GM21390 (cell line): ENCODE data around the gene HOXC11.

Experiments
- ATAC-seq: cut with Tn5 transposase; IDR thresholded peaks from one replicate; pipeline ENCODE4 v1.9.1; 2021; ENCODE audit not compliant: unreplicated experiment

HOXC11 gene

DNA sequence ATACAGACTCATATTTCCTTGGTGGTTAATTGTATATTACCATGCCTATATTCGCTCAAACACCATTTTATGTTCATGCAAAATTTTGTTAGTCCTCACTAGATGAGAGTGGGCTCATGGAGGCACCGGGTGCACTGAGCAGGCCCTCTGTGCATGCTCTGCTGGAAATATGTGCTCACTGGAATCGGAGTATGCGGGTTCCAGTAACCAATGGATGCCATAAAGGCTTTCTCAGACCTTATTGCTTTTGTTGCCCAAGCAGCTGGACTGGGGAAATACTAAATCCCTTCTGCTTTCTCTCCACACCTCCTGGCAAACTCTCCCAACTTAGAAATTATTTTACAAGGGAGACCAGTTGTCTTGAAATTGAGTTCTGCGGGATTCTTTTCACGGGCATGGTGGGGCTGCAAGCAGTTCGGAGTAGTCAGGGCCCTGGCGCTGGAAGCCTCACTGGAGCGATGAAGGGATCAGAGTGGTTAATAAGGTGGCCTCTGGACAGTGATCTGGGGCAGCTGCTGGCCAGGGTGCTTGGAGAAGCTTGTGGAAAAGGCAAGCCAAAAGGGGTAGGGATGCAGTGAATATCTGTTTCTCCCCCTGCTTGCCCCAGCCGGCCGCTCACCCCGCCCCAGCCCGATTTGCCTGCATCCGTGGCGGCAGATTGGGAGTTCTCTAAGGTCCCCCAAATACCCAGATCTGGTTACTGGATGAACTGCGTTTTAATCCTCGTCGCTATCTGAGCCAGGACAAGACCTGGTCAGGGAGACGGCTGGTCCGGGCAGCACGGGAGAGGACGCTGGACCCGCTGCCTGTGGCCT, 47.9 kb downstream of the HOXC11 start:
- ATAC-seq, result no peak

- no peak for ATAC-seq
Measured at GRCh38 chr12:54021432-54022013, 48.6 kb downstream of the HOXC11 start.

DNA sequence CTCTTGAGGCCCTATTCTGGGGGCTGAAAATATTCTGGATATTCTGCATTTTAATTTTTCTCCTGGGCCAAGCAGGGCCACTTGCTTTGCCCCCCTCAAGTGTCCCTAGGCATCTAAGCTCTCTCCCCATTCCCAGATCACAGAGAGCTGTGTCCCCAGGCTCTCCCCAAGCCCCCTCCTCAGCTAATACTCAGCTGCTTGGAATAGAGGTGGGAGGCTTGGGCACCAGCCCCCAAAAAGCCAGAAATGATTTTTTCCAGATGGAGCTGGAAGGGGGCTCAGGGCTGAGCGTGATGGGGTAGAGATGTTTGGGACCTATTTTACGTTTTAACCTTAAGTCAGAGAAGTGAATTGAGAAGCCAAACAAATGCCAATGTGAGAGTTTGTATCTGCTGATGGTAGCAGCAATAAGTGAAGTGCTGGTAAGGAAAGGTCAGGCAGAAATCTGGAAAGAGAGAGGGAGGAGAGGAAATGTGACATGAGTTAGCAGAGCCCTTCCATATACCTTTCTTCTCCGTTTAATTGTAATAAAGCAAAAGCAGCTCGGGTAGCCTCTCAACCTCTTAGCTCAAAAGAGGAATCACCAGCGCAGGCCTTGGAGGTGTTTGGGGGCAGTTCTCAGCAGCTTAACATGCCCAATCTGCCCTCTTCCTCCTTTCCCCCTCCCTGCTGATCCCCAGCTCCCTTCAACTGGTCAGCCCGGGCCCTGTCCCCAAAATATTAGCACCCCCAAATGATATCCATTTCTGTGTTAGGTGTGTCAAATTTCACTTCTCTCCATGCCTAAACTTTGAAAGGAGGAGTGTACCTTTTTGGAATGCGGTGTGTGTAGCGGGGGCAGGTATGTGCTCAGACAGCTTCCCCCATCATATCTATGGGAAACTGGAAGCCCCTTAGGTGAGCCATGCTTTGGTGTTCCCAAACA, 50.3 kb downstream of the HOXC11 start:
- ATAC-seq, result no peak

- ATAC-seq, result no peak
Measured at GRCh38 chr12:54024127-54024526, 51.2 kb downstream of the HOXC11 start.

- ATAC-seq, result no peak
Measured at GRCh38 chr12:54024581-54025305, 51.8 kb downstream of the HOXC11 start.

DNA sequence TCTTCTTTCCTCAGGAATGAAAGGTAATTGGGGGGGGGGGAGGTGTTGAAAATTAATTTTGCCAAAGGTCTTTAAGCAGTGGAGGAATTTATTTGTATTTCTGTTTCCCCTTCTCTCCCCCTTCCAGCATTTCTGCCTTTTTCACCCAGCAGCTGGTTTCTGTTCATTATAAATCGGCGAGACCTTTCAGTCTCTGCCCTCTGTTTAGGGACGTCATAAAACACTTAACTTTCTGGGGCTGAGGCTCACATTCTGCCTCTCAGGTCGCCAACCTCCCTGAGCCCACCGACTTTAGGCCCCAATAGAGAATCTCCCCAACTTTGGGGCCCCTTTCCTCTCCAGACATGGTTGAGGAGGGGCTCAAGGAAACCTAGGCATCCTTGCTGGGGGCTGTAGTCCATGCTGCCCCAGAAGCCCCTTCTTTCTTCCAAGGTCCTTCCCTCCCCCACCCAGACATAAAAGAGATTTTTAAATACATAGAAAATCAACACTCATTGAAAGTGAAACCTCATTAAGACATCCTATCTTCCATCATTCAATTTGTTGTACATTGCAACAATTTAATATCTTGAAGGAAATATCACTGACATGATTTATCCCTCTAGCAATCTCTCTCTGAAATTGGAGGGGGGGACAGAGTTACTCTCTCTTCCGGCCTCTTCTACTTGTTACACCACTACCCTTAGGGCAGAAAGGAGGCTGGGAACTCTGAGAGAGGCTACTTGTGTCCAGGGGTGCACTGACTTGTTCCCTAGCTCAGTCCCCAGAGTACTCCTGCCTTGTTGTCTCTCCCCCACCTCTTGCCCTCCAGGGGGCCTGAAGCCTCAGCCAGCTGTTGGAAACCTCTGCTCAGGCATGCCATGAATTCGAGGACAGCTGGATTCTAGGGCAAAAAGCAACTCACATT, 52.8 kb downstream of the HOXC11 start:
- ATAC-seq, result no peak

- ATAC-seq, result no peak
Measured at GRCh38 chr12:54026640-54027441, 53.9 kb downstream of the HOXC11 start.
